Prostate gland (tissue), 2 donors: ENCODE measurements around the gene RAI1. TPM values are rescaled to one million over a fixed set of nuclear protein-coding genes. Genes with fewer than 3 reads are reported as not detected.

Source experiments
- DNase-seq: peaks from one replicate; pipeline ENCODE4 v3.0.0-alpha.2; 2019; ENCODE audit warnings: low spot score
- H3K27ac ChIP-seq, 2 donors: fragments of 200-600 bp; sonication (generic); 2 replicates each; pipeline ENCODE4 v1.5.1; 2017 to 2019
- H3K27me3 ChIP-seq: fragments of 200-600 bp; sonication (generic); replicated peaks from 2 replicates; pipeline ENCODE4 v1.5.1; 2019; ENCODE audit not compliant: insufficient read depth
- H3K36me3 ChIP-seq, 2 donors: fragments of 200-600 bp; sonication (generic); 1 replicate in 1 of 2; 2 replicates in 1 of 2; pipeline versions ENCODE4 v1.5.1 to v1.8.1; 2017 to 2019
- H3K4me1 ChIP-seq: fragments of 200-600 bp; sonication (generic); replicated peaks from 2 replicates; pipeline ENCODE4 v1.5.1; 2019
- H3K4me3 ChIP-seq, 2 donors: fragments of 200-600 bp; sonication (generic); 2 replicates each; pipeline ENCODE4 v1.5.1; 2017 to 2019
- H3K9me3 ChIP-seq: fragments of 200-600 bp; sonication (generic); 2 replicates; pipeline ENCODE4 v1.5.1; 2017
- CTCF ChIP-seq, 4 experiments: fragments of 200-600 bp in 2 of 4; fragments of 450-650 bp in 2 of 4; sonication (generic) in 2 of 4; IDR thresholded peaks; 1 replicate in 3 of 4; 2 replicates in 1 of 4; pipeline ENCODE4 v1.5.1; 2016 to 2019; ENCODE audit warnings: antibody characterized with exemption in 4 of 4, mild to moderate bottlenecking in 2 of 4, moderate library complexity in 2 of 4
- POLR2A ChIP-seq: fragments of 450-650 bp; IDR thresholded peaks from one replicate; pipeline ENCODE4 v1.6.1; 2016; ENCODE audit warnings: antibody characterized with exemption, mild to moderate bottlenecking
- POLR2AphosphoS5 ChIP-seq: sonication (generic); formaldehyde crosslinking; IDR thresholded peaks from one replicate; pipeline ENCODE4 v1.6.1; 2017; ENCODE audit warnings: antibody characterized with exemption
- WGBS: methylation state at CpG from one replicate; pipeline ENCODE4 v1.1.5; 2018; 5-methylcytosine and 5-hydroxymethylcytosine counted together
- intact Hi-C: fragments of 100-400 bp; cut with DNase I; formaldehyde crosslinking; loops from one replicate; pipeline ENCODE4 v1.14.2; 2022
- total RNA-seq, 2 donors: library from RNA; depleted of rRNA; stranded (reverse); fragments of >200 nt; gene quantifications; one replicate each; pipeline ENCODE4 v1.1.0, GENCODE V29; 2016

The RAI1 gene
- total RNA-seq, 2 donors from 2014 or later, result 69.2 to 71.0 TPM

GRCh38 chr17:17701658-17702057 is 20.4 kb downstream of the RAI1 start:
- H3K9me3 ChIP-seq, result no peaks in the 10 kb centered on the region
- intact Hi-C loops, result no loop called here
- no peaks in the 10 kb centered on the region for H3K36me3 ChIP-seq
- no peak overlapping the region for H3K27ac ChIP-seq
- no peak for TF ChIP-seq POLR2A
- TF ChIP-seq CTCF (IDR thresholded peaks at IDR 0.05), result no peak
- no peak for TF ChIP-seq POLR2AphosphoS5
- WGBS, result 82% methylated on average over 5 of the region's 5 CpGs
- H3K4me1 ChIP-seq, result peaks cover 45% of the 10 kb centered on the region
- DNase-seq, result no peak
- no peak overlapping the region for H3K4me3 ChIP-seq
- H3K27me3 ChIP-seq, result no peaks in the 10 kb centered on the region

DNA sequence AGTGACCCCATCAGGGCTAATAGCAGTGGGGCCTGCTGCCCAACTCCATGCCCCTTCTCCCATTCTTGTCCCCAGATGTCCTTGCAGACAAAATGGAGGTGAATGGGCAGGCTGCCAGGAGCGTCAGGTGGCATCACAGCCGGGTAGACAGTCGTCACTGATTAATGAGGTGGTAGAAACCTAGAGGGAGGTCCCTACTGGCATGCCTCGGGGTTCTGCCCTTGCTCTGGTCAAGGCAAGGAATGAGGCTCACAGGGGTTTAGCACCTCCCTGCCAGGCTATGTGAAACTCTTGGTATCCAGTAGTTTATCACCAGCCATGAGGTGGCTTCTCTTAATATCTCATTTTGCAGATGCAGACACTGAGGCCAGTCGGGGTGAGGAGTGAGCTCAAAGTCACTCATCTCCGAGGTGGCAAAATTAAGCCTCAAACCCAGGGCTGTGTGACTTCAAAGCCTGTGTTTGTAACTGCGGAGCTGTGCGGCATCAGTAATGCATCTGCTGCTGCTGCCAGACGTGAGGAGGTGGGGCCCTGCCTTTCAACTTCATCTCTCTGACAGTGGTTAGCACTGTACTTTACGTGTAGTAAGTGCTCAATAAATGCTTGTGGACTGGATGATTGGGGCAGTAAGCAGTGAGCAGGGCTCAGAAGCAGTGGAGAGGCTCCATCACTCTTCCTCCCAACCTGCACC is 21.3 kb downstream of the RAI1 start:
- intact Hi-C loops, result no loop called here

DNA sequence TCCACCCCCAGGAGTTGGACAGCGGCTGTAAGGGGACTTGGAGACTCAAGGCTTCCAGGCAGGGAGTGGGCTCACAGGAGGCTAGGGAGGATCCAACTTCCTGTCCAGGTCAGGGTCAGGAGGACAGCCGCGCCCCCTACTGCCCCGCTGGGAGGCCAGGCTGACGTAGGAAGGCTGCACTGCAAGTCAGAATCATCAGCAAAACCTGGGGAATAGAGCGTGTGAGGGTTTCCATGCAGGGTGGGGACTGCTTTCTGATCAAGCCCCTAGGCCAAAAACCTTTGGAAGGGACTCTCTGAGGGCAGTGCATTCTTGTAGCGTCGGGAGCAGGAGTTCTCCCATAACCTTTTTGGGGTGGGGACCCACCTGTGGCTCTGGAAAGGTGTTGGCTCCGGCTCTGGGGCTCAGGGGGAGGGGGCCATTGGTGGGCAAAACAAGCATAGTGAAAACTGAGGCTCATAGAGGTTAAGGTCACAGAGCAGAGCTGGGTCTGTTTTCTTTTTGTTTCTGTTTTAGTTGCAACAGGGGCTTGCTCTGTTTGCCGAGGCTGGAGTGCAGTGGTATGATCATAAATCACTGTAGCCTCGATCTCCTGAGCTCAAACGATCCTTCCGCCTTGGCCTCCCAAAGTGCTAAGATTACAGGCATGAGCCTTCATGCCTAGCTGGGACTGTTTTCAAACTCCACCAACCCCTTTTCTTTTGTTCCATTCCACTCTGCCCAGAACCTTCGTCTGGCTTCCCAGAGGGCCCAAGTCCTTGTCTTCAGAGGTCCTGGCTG is 22.1 kb downstream of the RAI1 start:
- peaks cover 29% of the 10 kb centered on the region for H3K4me1 ChIP-seq
- DNase-seq, result no peak
- no peak overlapping the region for H3K4me3 ChIP-seq
- H3K9me3 ChIP-seq, result no peaks in the 10 kb centered on the region
- no peaks in the 10 kb centered on the region for H3K36me3 ChIP-seq
- intact Hi-C loops, result no loop called here
- no peak overlapping the region for H3K27ac ChIP-seq
- H3K27me3 ChIP-seq, result no peaks in the 10 kb centered on the region
- WGBS, result 42% methylated on average over 10 of the region's 14 CpGs
- TF ChIP-seq CTCF (IDR thresholded peaks at IDR 0.05), result no peak
- TF ChIP-seq POLR2A, result no peak
- no peak for TF ChIP-seq POLR2AphosphoS5

More for the DNA sequence above, 21.3 kb downstream of the RAI1 start:
- DNase-seq, result no peak
- Histone ChIP-seq H3K36me3 (no peaks in the 10 kb centered on the region), H3K4me1 (peaks cover 36% of the 10 kb centered on the region), H3K27me3 (no peaks in the 10 kb centered on the region), H3K27ac (no peak overlapping the region), H3K9me3 (no peaks in the 10 kb centered on the region), H3K4me3 (no peak overlapping the region)
- 64% methylated on average over 10 of the region's 10 CpGs for WGBS
- TF ChIP-seq POLR2A (no peak), CTCF (IDR thresholded peaks at IDR 0.05) (no peak), POLR2AphosphoS5 (no peak)

DNA sequence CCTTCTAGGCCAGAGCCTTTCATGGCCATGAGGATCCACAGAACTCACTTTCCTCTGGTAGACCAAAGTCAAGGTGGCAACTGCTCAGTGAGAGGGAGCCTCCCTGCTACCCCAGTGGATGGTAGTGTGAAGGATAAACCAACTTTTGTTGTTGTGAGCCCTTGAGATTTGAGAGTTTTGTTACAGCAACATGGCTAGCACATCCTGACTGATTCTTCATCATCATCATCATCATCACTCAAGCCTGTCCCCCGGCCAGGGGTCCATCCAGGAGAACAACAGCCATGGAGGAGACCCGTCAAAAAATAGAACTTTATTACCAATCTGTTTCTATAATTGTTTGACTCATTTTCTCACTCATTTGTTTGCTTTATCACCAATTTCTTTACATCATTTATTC is 23.7 kb downstream of the RAI1 start:
- WGBS, result 98% methylated on average over 2 of the region's 2 CpGs
- Histone ChIP-seq H3K9me3 (no peaks in the 10 kb centered on the region), H3K27me3 (no peaks in the 10 kb centered on the region), H3K4me3 (no peak overlapping the region), H3K36me3 (no peaks in the 10 kb centered on the region), H3K4me1 (peaks cover 16% of the 10 kb centered on the region), H3K27ac (no peak overlapping the region)
- TF ChIP-seq POLR2AphosphoS5, result no peak
- TF ChIP-seq CTCF (IDR thresholded peaks at IDR 0.05), result no peak
- TF ChIP-seq POLR2A, result no peak
- intact Hi-C loops, result no loop called here
- no peak for DNase-seq
